Endometrial microvascular endothelial cells (primary cell): ENCODE data around the gene AGPAT4. TPM values are rescaled to one million over a fixed set of nuclear protein-coding genes. Genes with fewer than 3 reads are reported as not detected.

Source experiments
- in situ Hi-C: cut with HindIII; loops from 2 replicates; pipeline ENCODE4 v1.10.0; 2017; ENCODE audit warnings: low sequenced_read_pairs, low pct_unique_long_range_greater_than_20kb; ENCODE audit errors: inconsistent ontology term
- total RNA-seq: library from RNA; depleted of rRNA; stranded (reverse); fragments of >200 nt; gene quantifications from one replicate; pipeline ENCODE4 v1.2.3, GENCODE V29; 2015; ENCODE audit errors: inconsistent ontology term

The AGPAT4 gene
- total RNA-seq, 1 donor from 2014 or later, result 7.9 TPM

- in situ Hi-C loops, result no loop called here
Observed at GRCh38 chr6:161153725-161154124, 120.1 kb downstream of the AGPAT4 start.

DNA sequence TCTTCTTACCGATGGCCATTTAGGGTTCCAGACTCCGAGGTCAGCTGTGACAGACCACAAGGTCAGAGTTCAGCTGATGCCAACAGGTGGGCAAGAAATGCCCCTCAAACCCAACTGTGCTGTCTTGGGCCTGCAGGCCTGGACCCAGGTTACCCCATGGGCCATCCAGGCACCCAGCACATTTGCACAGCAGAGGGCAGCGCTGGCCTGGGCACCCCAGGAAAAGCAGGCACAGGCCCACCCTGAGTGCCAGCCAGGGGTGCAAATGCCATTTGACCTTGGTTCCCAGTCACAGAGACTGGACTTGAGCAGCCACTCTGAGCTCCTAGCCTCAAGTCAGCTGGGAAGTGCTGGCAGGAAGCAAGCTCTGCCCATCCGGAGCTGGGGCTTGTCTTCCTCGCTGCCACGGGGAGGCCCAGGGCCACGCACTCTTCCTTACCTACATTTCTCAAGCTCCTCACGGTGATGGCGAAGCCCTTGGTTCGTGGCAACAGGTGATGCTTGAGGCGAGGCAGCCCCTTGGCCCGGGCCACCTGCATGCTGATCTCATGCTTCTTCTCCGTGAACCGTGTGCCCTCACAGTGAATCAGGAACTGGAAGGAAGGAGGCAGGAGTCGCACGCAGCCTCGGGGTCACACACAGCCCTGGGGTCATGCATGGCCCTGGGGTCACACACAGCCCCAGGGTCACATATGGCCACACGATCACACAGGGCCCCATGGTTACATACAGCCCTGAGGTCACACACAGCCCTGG is 120.8 kb downstream of the AGPAT4 start:
- in situ Hi-C loops, result no loop called here

- in situ Hi-C loops, result no loop called here
Observed at GRCh38 chr6:161152527-161152862, 121.4 kb downstream of the AGPAT4 start.

DNA sequence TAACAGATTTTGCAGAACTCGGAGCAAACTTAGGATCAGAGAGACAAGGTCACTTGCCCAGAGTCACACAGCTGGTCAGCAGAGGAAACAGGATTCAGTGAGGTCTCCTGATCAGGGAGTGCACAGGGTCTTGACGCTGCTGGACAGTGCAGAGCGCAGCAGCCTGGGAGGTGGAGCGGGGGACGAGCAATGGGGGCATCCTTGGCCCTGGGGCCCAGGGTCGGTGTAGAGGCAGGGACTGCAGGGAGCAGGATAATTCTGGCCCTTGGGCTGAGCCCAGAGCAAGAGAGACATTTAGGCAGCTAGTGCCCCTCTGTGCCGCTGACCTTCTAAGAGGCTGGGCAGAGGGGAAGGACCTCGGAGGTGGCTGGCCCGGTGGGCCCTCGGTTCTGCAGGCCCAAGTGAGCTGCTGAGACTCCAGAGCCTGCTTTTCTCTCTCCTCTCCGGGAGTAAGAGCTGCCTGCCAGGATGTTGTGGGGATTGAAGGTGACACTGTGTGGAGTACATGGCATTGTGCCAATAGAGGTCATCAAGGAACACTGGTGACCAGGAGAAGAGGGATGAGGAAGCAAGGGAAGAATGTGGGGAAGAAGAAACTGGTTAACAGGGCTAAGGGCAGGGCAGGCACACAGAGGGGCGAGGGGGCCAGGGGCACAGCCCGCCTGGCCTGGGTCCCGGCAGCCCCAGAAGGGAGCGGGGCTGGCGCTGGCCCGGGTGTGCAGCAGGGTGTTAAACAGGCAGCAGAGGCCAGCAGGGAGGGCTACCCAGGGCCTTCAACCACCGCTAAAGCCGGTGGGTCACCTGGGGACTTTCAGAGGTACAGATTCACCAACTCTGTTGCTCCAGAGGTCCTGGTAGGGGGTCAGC is 122.0 kb downstream of the AGPAT4 start:
- in situ Hi-C loops, result no loop called here

DNA sequence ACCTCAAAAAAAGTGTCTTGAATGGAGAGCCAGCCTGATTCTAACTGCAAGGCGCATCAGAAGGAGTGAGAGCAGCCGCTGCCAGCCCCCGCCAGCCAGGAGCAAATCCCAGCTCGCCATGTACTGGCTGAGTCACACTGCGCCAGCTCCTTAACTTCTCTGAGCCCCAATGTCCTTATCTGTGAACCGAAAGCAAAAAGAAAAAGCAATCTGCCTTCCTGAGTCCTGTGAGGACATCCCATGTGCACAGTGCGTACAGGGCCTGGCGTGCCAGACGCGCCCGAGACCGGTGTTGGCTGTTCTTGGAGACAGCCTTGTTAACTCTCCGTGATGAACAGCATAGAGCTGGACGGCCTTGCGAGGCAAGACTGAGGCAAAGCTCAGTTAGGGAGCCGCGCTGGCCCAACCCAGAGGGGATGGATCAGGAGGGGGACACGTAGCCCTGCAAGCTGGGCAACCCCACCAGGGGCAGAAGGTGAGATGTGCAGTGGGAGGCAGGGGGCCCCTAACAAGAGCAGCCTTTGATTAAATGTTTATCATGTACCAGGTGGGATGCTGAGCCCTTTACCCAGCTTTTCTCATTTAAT is 122.7 kb downstream of the AGPAT4 start:
- in situ Hi-C loops, result no loop called here

GRCh38 chr6:161150566-161150965 is 123.3 kb downstream of the AGPAT4 start:
- in situ Hi-C loops, result no loop called here

DNA sequence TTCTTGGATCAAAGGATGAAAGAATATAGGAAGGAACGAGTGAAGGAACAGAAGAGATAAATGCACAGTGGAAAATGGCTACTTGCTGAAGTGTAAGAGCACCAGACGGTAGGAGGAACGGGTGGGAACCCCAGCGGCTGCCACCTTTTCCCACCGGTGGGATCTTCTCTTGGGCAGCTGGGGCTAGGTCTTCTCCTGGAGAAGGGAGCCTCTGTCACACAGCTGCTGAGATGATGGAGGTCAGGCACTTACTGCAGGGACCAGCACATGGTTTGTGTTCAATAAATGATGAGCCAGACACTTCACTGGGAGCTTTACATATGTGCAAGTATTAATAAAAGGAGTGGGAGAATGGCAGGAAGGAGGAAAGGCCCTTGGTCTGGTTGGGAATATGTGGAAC is 123.7 kb downstream of the AGPAT4 start:
- in situ Hi-C loops, result no loop called here

- in situ Hi-C loops, result no loop called here
Observed at GRCh38 chr6:161143663-161144430, 130.0 kb downstream of the AGPAT4 start.

- in situ Hi-C loops, result no loop called here
Observed at GRCh38 chr6:161142957-161143296, 130.9 kb downstream of the AGPAT4 start.

GRCh38 chr6:161141173-161141572 is 132.7 kb downstream of the AGPAT4 start:
- in situ Hi-C loops, result no loop called here

GRCh38 chr6:161140554-161140875 is 133.3 kb downstream of the AGPAT4 start:
- in situ Hi-C loops, result no loop called here

DNA sequence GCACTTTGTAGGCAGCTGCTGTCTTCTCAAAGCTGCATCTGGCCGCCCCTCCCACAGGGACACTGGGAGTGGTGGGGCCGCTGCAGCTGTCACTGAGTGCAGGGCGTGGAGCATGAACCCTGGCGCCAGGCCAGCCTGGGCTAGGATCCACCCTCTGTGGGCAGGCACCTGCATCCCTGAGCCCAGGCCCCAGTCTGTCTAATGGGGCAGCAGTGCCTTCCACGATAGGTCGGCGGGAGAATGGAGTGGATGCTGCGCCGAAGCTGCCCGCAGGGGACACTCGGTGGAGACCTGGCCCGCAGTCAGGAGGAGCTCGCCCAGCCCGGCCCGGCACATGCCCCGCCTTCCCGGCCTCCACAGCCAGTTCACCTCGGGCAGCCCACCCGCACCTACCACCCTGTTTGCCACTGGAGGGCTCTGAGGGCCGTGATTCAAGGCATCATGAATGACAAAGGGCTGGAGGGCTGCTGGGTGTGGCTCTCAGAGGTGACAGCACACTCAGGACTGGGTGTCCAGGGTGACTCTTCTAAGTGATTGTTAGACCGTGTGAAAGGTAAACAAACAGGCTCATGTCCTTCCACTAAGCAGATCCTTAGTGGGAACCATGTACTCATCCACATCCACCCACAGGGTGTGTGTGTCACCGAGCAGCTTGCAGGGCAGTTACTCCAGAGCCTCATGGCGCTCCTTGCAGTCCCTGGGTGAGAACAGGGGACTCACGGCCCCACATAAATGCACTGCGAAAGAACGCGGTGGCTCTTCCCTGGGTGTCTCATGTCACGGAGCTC is 133.9 kb downstream of the AGPAT4 start:
- in situ Hi-C loops, result no loop called here

DNA sequence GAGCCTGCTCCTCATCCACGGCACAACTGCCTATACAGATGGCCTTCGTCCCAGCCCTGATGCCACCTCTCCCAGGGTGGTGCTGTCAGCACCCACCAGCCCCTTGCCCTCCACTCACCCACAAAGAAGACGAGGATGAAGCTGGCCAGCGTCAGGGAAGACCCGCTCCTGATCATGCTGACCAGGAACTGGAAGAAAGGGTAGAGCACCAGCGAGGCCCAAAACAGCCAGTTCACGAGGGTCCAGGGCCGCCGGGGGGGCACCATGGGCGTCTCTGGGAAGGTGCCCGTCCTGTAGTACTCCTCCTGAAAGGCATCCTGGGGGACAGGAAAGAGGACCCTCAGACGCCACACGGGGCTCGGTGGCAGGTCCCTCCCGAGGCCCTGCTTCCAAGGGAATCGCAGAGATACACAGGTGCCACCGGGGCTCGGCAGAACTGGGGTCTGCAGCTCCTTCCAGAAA is 134.5 kb downstream of the AGPAT4 start:
- in situ Hi-C loops, result no loop called here

- in situ Hi-C loops, result no loop called here
Observed at GRCh38 chr6:161138543-161139303, 135.1 kb downstream of the AGPAT4 start.

- in situ Hi-C loops, result no loop called here
Observed at GRCh38 chr6:161137839-161138542, 135.9 kb downstream of the AGPAT4 start.

GRCh38 chr6:161137320-161137719 is 136.5 kb downstream of the AGPAT4 start:
- in situ Hi-C loops, result no loop called here

DNA sequence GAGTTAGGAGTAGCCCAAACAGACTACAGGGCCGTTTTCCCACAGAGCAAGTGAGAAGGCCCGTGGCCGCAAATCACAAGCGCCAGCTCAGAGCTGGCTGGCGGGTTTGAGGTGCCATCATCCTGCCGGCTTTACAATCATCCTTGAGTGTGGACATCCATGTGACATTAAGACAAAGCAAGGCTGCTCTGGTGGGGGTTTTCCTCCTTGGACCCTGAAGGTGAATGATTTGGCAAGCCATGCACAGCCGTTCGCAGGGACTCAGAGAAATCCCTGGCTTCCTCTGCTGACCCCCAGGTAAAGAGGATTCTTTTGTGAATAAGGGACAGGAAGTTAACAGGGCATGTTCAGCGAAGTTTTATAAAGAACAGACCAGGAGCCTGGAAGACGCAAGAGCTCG is 137.2 kb downstream of the AGPAT4 start:
- in situ Hi-C loops, result no loop called here
